GM12875 (cell line): ENCODE data around the gene SMIM3.

Experiments
- H3K4me3 ChIP-seq: one replicate; pipeline ENCODE4 v1.5.1; 2011; ENCODE audit warnings: low read depth, low read length, control low read depth
- CTCF ChIP-seq: IDR thresholded peaks from 2 replicates; pipeline ENCODE4 v1.5.1; 2011; ENCODE audit warnings: low read depth, mild to moderate bottlenecking, control low read depth, inconsistent platforms, low read length, moderate library complexity, borderline replicate concordance; ENCODE audit not compliant: insufficient read depth

SMIM3 gene

GRCh38 chr5:150766251-150766650, 12.3 kb upstream of the SMIM3 start:
- H3K4me3 ChIP-seq: no peak overlapping the region
- TF ChIP-seq CTCF: no peak

GRCh38 chr5:150771034-150771795, 7.3 kb upstream of the SMIM3 start:
- TF ChIP-seq CTCF: no peak
- no peak overlapping the region for H3K4me3 ChIP-seq

GRCh38 chr5:150774145-150774544, 4.4 kb upstream of the SMIM3 start:
- no peak for TF ChIP-seq CTCF
- no peak overlapping the region for H3K4me3 ChIP-seq

GRCh38 chr5:150777685-150778084, 872 bp upstream of the SMIM3 start:
- no peak for TF ChIP-seq CTCF

GRCh38 chr5:150778088-150778516, 455 bp upstream of the SMIM3 start:
- peak overlapping the region; percentile 88 for H3K4me3 ChIP-seq

More at GRCh38 chr5:150777685-150778084, 872 bp upstream of the SMIM3 start:
- H3K4me3 ChIP-seq: no peak overlapping the region

GRCh38 chr5:150779397-150780186, 1.0 kb downstream of the SMIM3 start:
- H3K4me3 ChIP-seq: peak overlapping the region; percentile 88
- TF ChIP-seq CTCF: no peak

More at GRCh38 chr5:150778088-150778516, 455 bp upstream of the SMIM3 start:
- no peak for TF ChIP-seq CTCF
